AG09319 (cell line): ENCODE results near the gene NT5C1A.

ENCODE experiments used
- DNase-seq: peaks from one replicate; pipeline ENCODE4 v3.0.0-alpha.2; 2010; ENCODE audit warnings: low read depth; ENCODE audit errors: extremely low read depth
- CTCF ChIP-seq: IDR thresholded peaks from 2 replicates; pipeline ENCODE4 v1.5.1; 2011; ENCODE audit warnings: low read depth, mild to moderate bottlenecking, inconsistent platforms, low read length, moderate library complexity

Gene NT5C1A

GRCh38 chr1:39614488-39614887, 57.4 kb downstream of the NT5C1A start:
- TF ChIP-seq CTCF, result no peak
- no peak for DNase-seq

GRCh38 chr1:39613250-39613649, 58.7 kb downstream of the NT5C1A start:
- DNase-seq, result no peak
- TF ChIP-seq CTCF, result no peak

GRCh38 chr1:39609618-39610331, 62.1 kb downstream of the NT5C1A start:
- DNase-seq, result no peak
- peak; percentile 52 for TF ChIP-seq CTCF
